ENCODE results near the gene MAGI2. TPM values are rescaled to one million over a fixed set of nuclear protein-coding genes. Genes with fewer than 3 reads are reported as not detected.

The MAGI2 gene
- total RNA-seq, 1 donor from 2014 or later: 0.38 TPM

GRCh38 chr7:78765943-78766729 is 687.3 kb downstream of the MAGI2 start:
- DNase-seq: no peak
- intact Hi-C loops (cut with micrococcal nuclease): no loop called here
- ChIA-PET POLR2A (no interaction called here), CTCF (no interaction called here)
- TF ChIP-seq CTCF (IDR thresholded peaks at IDR 0.05): no peak
- H3K9me3 Mint-ChIP-seq: no peaks in the 10 kb centered on the region
- H3K36me3 Mint-ChIP-seq (ENCODE audit: low read depth): no peaks in the 10 kb centered on the region
- H3K27ac Mint-ChIP-seq: no peak overlapping the region
- peaks cover 4% of the 10 kb centered on the region for H3K4me1 Mint-ChIP-seq
- no peak for ATAC-seq (ENCODE audit: low read depth)
- H3K4me3 Mint-ChIP-seq: no peak overlapping the region
- H3K27me3 Mint-ChIP-seq: peaks cover 5% of the 10 kb centered on the region

- intact Hi-C loops (cut with micrococcal nuclease): no loop called here
- H3K27ac Mint-ChIP-seq: no peak overlapping the region
- ATAC-seq (ENCODE audit: low read depth) (no peak), DNase-seq (no peak)
- H3K36me3 Mint-ChIP-seq (ENCODE audit: low read depth): no peaks in the 10 kb centered on the region
- no peaks in the 10 kb centered on the region for H3K27me3 Mint-ChIP-seq
- H3K4me1 Mint-ChIP-seq: no peaks in the 10 kb centered on the region
- no peak overlapping the region for H3K4me3 Mint-ChIP-seq
- TF ChIP-seq CTCF (IDR thresholded peaks at IDR 0.05): no peak
- CTCF ChIA-PET: no interaction called here
- POLR2A ChIA-PET: no interaction called here
- no peaks in the 10 kb centered on the region for H3K9me3 Mint-ChIP-seq
These were observed 688.9 kb downstream of the MAGI2 start for GRCh38 chr7:78764571-78764970.

DNA sequence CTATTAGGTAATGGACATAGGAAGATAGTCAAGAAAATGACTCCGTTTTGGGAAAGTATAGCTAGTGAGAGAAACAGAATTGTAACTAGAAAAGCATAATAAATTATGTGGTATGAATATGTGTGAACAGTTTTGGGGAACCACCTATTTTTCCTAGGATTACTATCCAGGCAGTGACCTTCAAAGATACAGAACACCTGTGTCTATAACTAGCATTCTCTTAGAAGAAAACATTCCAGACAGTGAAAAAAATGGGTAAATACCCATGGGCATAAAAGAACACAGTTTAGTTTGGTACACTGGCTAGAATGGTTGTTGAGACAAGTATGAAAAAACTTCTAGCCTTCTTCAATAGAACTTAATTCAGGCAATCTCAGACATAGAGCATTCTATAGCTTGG is 690.8 kb downstream of the MAGI2 start:
- CTCF ChIA-PET: no interaction called here
- POLR2A ChIA-PET: interaction anchor here (0.6 kb wide), 1 partner anchor 206 kb away, joined by 5 read pairs; no protein-coding TSS in a partner anchor
- no peaks in the 10 kb centered on the region for H3K9me3 Mint-ChIP-seq
- no peak for DNase-seq
- intact Hi-C loops (cut with micrococcal nuclease): no loop called here
- H3K27me3 Mint-ChIP-seq: no peaks in the 10 kb centered on the region
- no peaks in the 10 kb centered on the region for H3K4me1 Mint-ChIP-seq
- H3K36me3 Mint-ChIP-seq (ENCODE audit: low read depth): no peaks in the 10 kb centered on the region
- no peak overlapping the region for H3K4me3 Mint-ChIP-seq
- TF ChIP-seq CTCF (IDR thresholded peaks at IDR 0.05): no peak
- no peak for ATAC-seq (ENCODE audit: low read depth)
- no peak overlapping the region for H3K27ac Mint-ChIP-seq

- Mint-ChIP-seq H3K4me1 (no peaks in the 10 kb centered on the region), H3K27ac (no peak overlapping the region), H3K9me3 (no peaks in the 10 kb centered on the region), H3K4me3 (no peak overlapping the region), H3K36me3 (ENCODE audit: low read depth) (no peaks in the 10 kb centered on the region), H3K27me3 (no peaks in the 10 kb centered on the region)
- CTCF ChIA-PET: no interaction called here
- intact Hi-C loops (cut with micrococcal nuclease): no loop called here
- no peak for ATAC-seq (ENCODE audit: low read depth)
- POLR2A ChIA-PET: no interaction called here
- DNase-seq: no peak
- TF ChIP-seq CTCF (IDR thresholded peaks at IDR 0.05): no peak
These were observed 692.7 kb downstream of the MAGI2 start for GRCh38 chr7:78760620-78761355.

DNA sequence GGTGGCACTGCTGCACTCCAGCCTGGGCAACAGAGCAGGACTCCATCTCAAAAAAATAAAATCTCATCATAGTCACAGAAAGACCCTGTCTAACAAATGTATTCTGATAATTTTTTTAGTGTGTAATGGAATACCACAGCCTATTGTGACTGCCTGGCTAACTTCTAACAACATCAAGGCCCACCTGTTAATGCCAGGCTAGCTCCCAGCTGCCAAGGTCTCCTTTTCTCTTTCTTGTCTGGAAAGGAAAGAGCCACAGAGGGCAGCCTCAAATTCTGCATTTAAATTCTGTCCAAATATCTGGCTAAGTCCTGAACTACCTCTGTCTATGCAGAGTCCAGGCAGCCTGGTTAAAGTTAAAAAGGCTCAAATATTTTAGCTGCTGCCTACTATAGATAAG is 700.9 kb downstream of the MAGI2 start:
- no peak overlapping the region for H3K4me3 Mint-ChIP-seq
- H3K27ac Mint-ChIP-seq: no peak overlapping the region
- DNase-seq (no peak), ATAC-seq (ENCODE audit: low read depth) (no peak)
- no peak for TF ChIP-seq CTCF (IDR thresholded peaks at IDR 0.05)
- CTCF ChIA-PET: no interaction called here
- no peaks in the 10 kb centered on the region for H3K27me3 Mint-ChIP-seq
- POLR2A ChIA-PET: no interaction called here
- H3K36me3 Mint-ChIP-seq (ENCODE audit: low read depth): no peaks in the 10 kb centered on the region
- intact Hi-C loops (cut with micrococcal nuclease): no loop called here
- no peaks in the 10 kb centered on the region for H3K4me1 Mint-ChIP-seq
- peaks cover 3% of the 10 kb centered on the region for H3K9me3 Mint-ChIP-seq

Data from activated B cell treated with CpG ODN at 0.5 μM for 24 hours (primary cell).